H1 (cell line): ENCODE data around the gene LAMP1. TPM values are rescaled to one million over a fixed set of nuclear protein-coding genes. Genes with fewer than 3 reads are reported as not detected.

Experiments
- FOSL1 ChIP-seq: IDR thresholded peaks from 2 replicates; pipeline ENCODE4 v1.6.1; 2011; ENCODE audit warnings: mild to moderate bottlenecking, low read depth, low read length, moderate library complexity; ENCODE audit not compliant: insufficient read depth
- KDM4A ChIP-seq: IDR thresholded peaks from one replicate; pipeline ENCODE4 v1.7.1; 2012; ENCODE audit warnings: low read depth, mild to moderate bottlenecking, moderate library complexity, low read length, inconsistent platforms; ENCODE audit not compliant: severe bottlenecking
- POLR2AphosphoS5 ChIP-seq: IDR thresholded peaks from 2 replicates; pipeline ENCODE4 v1.6.1; 2011; ENCODE audit warnings: low read depth, low read length
- RNF2 ChIP-seq: fragments of 200-900, 300-1000 bp; sonication (generic); IDR thresholded peaks from 2 replicates; pipeline ENCODE4 v1.7.1; 2016; ENCODE audit warnings: borderline replicate concordance, low read depth, mild to moderate bottlenecking, antibody characterized with exemption, low read length; ENCODE audit not compliant: poor library complexity, severe bottlenecking; ENCODE audit errors: missing control alignments
- SAP30 ChIP-seq: fragments of 300-600 bp; sonication (generic); IDR thresholded peaks from 2 replicates; pipeline ENCODE4 v1.7.1; 2012; ENCODE audit warnings: low read length, moderate library complexity, mild to moderate bottlenecking, inconsistent platforms; ENCODE audit not compliant: insufficient read depth, insufficient replicate concordance
- SIX5 ChIP-seq: IDR thresholded peaks from 2 replicates; pipeline ENCODE4 v1.6.1; 2011; ENCODE audit warnings: mild to moderate bottlenecking, low read depth, low read length
- TEAD4 ChIP-seq: IDR thresholded peaks from 2 replicates; pipeline ENCODE4 v1.6.1; 2012; ENCODE audit warnings: low read depth, low read length, inconsistent platforms, mixed read lengths
- polyA plus RNA-seq, 7 experiments: library from polyadenylated mRNA; depleted of rRNA in 3 of 7; stranded (reverse) in 5 of 7; unstranded in 2 of 7; fragments of >200 nt in 5 of 7; fragments of 200-250 nt in 2 of 7; gene quantifications; 1 replicate in 5 of 7; 2 replicates in 1 of 7; 4 replicates in 1 of 7; pipeline versions ENCODE4 v1.2.1 to v1.2.3, GENCODE V29; 2011 to 2013; ENCODE audit warnings: missing spikeins in 2 of 7, mixed read lengths in 2 of 7
- total RNA-seq: library from RNA; stranded (reverse); fragmentation: NEBNext Ultra II Directional; extraction: Animal tissue kit (Norgen Biotek cat#: 25700); gene quantifications from 2 replicates; pipeline ENCODE4 v1.2.1, GENCODE V29; 2021
- TF ChIP-seq, protein P1 (sequence below): fragments of 300-600 bp; sonication (generic); IDR thresholded peaks from 2 replicates; pipeline ENCODE4 v1.7.1; 2012; ENCODE audit warnings: low read length, moderate library complexity, mild to moderate bottlenecking, inconsistent platforms; ENCODE audit not compliant: insufficient replicate concordance

LAMP1 gene
- total and polyA plus RNA-seq, 2 of the 8 experiments (the other 6 are each of a cell fraction or from before 2014, with no cell fraction given): 97.6 to 140 TPM

DNA sequence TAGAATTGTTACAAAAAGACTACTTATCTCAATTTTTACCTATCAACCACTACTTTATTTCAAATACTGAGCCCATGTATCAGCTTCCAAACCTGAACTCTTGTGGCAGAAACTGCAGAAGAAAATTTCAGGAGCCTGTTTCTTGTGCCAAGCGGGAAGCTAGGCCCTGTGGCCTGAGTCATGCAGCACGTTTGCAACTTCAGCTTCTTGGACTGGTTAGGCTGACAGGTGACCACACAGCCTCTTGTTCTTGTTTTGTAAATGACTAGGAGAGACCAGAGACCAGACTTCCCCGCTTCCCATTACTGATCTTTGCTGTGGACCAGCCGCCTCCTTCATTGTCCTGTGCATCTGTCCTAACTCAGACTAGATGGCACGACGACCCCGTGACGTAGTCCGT, 3.4 kb upstream of the LAMP1 start (continued):
- TF ChIP-seq, protein P1, sequence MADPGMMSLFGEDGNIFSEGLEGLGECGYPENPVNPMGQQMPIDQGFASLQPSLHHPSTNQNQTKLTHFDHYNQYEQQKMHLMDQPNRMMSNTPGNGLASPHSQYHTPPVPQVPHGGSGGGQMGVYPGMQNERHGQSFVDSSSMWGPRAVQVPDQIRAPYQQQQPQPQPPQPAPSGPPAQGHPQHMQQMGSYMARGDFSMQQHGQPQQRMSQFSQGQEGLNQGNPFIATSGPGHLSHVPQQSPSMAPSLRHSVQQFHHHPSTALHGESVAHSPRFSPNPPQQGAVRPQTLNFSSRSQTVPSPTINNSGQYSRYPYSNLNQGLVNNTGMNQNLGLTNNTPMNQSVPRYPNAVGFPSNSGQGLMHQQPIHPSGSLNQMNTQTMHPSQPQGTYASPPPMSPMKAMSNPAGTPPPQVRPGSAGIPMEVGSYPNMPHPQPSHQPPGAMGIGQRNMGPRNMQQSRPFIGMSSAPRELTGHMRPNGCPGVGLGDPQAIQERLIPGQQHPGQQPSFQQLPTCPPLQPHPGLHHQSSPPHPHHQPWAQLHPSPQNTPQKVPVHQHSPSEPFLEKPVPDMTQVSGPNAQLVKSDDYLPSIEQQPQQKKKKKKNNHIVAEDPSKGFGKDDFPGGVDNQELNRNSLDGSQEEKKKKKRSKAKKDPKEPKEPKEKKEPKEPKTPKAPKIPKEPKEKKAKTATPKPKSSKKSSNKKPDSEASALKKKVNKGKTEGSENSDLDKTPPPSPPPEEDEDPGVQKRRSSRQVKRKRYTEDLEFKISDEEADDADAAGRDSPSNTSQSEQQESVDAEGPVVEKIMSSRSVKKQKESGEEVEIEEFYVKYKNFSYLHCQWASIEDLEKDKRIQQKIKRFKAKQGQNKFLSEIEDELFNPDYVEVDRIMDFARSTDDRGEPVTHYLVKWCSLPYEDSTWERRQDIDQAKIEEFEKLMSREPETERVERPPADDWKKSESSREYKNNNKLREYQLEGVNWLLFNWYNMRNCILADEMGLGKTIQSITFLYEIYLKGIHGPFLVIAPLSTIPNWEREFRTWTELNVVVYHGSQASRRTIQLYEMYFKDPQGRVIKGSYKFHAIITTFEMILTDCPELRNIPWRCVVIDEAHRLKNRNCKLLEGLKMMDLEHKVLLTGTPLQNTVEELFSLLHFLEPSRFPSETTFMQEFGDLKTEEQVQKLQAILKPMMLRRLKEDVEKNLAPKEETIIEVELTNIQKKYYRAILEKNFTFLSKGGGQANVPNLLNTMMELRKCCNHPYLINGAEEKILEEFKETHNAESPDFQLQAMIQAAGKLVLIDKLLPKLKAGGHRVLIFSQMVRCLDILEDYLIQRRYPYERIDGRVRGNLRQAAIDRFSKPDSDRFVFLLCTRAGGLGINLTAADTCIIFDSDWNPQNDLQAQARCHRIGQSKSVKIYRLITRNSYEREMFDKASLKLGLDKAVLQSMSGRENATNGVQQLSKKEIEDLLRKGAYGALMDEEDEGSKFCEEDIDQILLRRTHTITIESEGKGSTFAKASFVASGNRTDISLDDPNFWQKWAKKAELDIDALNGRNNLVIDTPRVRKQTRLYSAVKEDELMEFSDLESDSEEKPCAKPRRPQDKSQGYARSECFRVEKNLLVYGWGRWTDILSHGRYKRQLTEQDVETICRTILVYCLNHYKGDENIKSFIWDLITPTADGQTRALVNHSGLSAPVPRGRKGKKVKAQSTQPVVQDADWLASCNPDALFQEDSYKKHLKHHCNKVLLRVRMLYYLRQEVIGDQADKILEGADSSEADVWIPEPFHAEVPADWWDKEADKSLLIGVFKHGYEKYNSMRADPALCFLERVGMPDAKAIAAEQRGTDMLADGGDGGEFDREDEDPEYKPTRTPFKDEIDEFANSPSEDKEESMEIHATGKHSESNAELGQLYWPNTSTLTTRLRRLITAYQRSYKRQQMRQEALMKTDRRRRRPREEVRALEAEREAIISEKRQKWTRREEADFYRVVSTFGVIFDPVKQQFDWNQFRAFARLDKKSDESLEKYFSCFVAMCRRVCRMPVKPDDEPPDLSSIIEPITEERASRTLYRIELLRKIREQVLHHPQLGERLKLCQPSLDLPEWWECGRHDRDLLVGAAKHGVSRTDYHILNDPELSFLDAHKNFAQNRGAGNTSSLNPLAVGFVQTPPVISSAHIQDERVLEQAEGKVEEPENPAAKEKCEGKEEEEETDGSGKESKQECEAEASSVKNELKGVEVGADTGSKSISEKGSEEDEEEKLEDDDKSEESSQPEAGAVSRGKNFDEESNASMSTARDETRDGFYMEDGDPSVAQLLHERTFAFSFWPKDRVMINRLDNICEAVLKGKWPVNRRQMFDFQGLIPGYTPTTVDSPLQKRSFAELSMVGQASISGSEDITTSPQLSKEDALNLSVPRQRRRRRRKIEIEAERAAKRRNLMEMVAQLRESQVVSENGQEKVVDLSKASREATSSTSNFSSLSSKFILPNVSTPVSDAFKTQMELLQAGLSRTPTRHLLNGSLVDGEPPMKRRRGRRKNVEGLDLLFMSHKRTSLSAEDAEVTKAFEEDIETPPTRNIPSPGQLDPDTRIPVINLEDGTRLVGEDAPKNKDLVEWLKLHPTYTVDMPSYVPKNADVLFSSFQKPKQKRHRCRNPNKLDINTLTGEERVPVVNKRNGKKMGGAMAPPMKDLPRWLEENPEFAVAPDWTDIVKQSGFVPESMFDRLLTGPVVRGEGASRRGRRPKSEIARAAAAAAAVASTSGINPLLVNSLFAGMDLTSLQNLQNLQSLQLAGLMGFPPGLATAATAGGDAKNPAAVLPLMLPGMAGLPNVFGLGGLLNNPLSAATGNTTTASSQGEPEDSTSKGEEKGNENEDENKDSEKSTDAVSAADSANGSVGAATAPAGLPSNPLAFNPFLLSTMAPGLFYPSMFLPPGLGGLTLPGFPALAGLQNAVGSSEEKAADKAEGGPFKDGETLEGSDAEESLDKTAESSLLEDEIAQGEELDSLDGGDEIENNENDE: no peak
- TF ChIP-seq FOSL1 (no peak), RNF2 (no peak), SIX5 (no peak), TEAD4 (no peak), SAP30 (no peak), KDM4A (no peak), POLR2AphosphoS5 (no peak)
